GM21723 (cell line): ENCODE results near the gene ANO2.

ENCODE experiments used
- ATAC-seq: cut with Tn5 transposase; IDR thresholded peaks from one replicate; pipeline ENCODE4 v1.9.1; 2021; ENCODE audit warnings: mild to moderate bottlenecking, moderate library complexity; ENCODE audit not compliant: unreplicated experiment

Gene ANO2

GRCh38 chr12:5921027-5921909 lies 23.8 kb downstream of the ANO2 start:
- no peak for ATAC-seq

GRCh38 chr12:5916785-5917290 lies 28.2 kb downstream of the ANO2 start:
- ATAC-seq: no peak

- no peak for ATAC-seq
These were observed 29.5 kb downstream of the ANO2 start for GRCh38 chr12:5915511-5915910.

- no peak for ATAC-seq
These were observed 30.5 kb downstream of the ANO2 start for GRCh38 chr12:5914387-5915149.

GRCh38 chr12:5913387-5913786 lies 31.7 kb downstream of the ANO2 start:
- no peak for ATAC-seq

GRCh38 chr12:5912437-5913334 lies 32.4 kb downstream of the ANO2 start:
- ATAC-seq: no peak

- ATAC-seq: no peak
These were observed 33.0 kb downstream of the ANO2 start for GRCh38 chr12:5912011-5912410.

GRCh38 chr12:5910790-5911548 lies 34.1 kb downstream of the ANO2 start:
- ATAC-seq: no peak

GRCh38 chr12:5909560-5909959 lies 35.5 kb downstream of the ANO2 start:
- ATAC-seq: no peak

- ATAC-seq: no peak
These were observed 36.8 kb downstream of the ANO2 start for GRCh38 chr12:5908251-5908650.

- ATAC-seq: no peak
These were observed 37.3 kb downstream of the ANO2 start for GRCh38 chr12:5907807-5908206.

- ATAC-seq: no peak
These were observed 39.3 kb downstream of the ANO2 start for GRCh38 chr12:5905757-5906156.

- no peak for ATAC-seq
These were observed 40.1 kb downstream of the ANO2 start for GRCh38 chr12:5904969-5905368.

- ATAC-seq: no peak
These were observed 40.6 kb downstream of the ANO2 start for GRCh38 chr12:5904441-5904840.

- no peak for ATAC-seq
These were observed 42.3 kb downstream of the ANO2 start for GRCh38 chr12:5902736-5903135.

- no peak for ATAC-seq
These were observed 43.6 kb downstream of the ANO2 start for GRCh38 chr12:5901416-5901815.

GRCh38 chr12:5900533-5901205 lies 44.4 kb downstream of the ANO2 start:
- ATAC-seq: no peak

GRCh38 chr12:5900076-5900475 lies 45.0 kb downstream of the ANO2 start:
- ATAC-seq: no peak

- no peak for ATAC-seq
These were observed 45.4 kb downstream of the ANO2 start for GRCh38 chr12:5899675-5900074.

GRCh38 chr12:5898874-5899273 lies 46.2 kb downstream of the ANO2 start:
- ATAC-seq: no peak
